HEK293T (cell line): Measurements from ENCODE around the gene LRPPRC.

Source experiments
- ELF4 ChIP-seq: fragments of 450-650 bp; IDR thresholded peaks from 2 replicates; pipeline ENCODE4 v1.6.1; 2017; ENCODE audit warnings: antibody characterized with exemption
- FOXM1 ChIP-seq: fragments of 450-650 bp; IDR thresholded peaks from 2 replicates; pipeline ENCODE4 v1.6.1; 2017; ENCODE audit warnings: mild to moderate bottlenecking, borderline replicate concordance
- L3MBTL2 ChIP-seq: fragments of 450-650 bp; conservative IDR thresholded peaks from 2 replicates; pipeline ENCODE4 v1.6.1; 2016; ENCODE audit warnings: mild to moderate bottlenecking

GRCh38 chr2:43879261-43879660, 116.5 kb downstream of the LRPPRC start:
- TF ChIP-seq ELF4: no peak
- TF ChIP-seq L3MBTL2: no peak
- no peak for TF ChIP-seq FOXM1
